ENCODE measurements around the gene KRT80. TPM values are rescaled to one million over a fixed set of nuclear protein-coding genes. Genes with fewer than 3 reads are reported as not detected.

The KRT80 gene
- polyA plus RNA-seq, 1 donor (not counting 4 experiments of a cell fraction or from before 2014, with no cell fraction given) = 4.1 TPM

DNA sequence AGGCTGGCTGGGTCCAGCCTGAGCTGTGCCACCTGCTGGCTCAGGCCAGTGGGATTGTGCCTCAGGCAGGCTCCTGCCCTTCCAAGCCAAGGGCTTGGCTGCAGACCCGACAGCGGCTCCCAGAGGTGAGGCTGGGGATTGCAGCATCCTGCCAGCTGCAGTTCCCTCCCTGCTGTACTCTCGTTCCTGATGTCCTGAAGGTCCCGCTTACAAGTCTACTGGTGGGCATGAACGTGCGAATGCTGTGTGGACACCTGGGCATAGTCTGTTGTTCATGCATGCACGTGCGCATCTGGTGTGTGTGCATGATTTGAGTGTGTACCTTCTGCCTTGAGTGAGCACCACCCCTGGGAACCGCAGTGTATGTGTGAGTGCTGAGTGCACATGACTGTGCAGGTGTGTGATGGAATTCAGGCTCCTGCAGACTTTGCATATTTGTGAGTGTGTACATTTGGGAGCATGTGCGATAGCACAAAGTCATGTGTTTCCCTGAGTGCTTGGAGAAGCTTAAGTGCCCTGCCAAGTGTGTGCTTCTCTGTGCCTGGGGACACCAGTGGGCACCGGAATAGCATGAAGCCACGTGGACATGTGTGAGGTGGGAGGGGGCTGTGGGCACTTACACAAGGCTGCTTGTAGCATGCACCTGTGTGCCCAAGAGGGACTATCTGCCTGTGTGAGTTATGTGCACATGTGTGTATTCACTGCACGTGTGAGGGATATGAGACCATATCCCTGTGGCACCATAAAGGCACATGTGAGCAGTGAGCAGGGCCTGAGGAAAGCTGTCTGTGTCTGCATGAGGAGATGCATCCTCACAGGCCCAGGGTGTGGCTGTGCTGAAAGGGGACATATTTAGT lies 22.0 kb upstream of the KRT80 start:
- Histone ChIP-seq H3K9me3 (ENCODE audit: control insufficient read depth, low read depth, low read length) (no peaks in the 10 kb centered on the region), H2AFZ (ENCODE audit: control insufficient read depth, low read length) (no peak overlapping the region), H3K4me1 (ENCODE audit: control insufficient read depth, extremely low read depth, insufficient read depth, low read length) (peaks cover 73% of the 10 kb centered on the region), H3K9me1 (ENCODE audit: control insufficient read depth, extremely low read depth, insufficient read depth, low read length) (no peaks in the 10 kb centered on the region), H3K27ac (ENCODE audit: control insufficient read depth, insufficient read depth, low read length) (peak overlapping the region; percentile 48), H4K20me1 (ENCODE audit: control insufficient read depth, extremely low read depth, insufficient read depth, low read length) (no peaks in the 10 kb centered on the region), H3K4me3 (ENCODE audit: control insufficient read depth in 2 of 3, extremely low read depth in 1 of 3, insufficient read depth in 2 of 3, low read depth in 1 of 3, low read length in 3 of 3) (no peak overlapping the region), H3K79me2 (ENCODE audit: control insufficient read depth, insufficient read depth, low read length) (no peaks in the 10 kb centered on the region), H3K9ac (ENCODE audit: control insufficient read depth, extremely low read depth, insufficient read depth, low read length) (peak overlapping the region; percentile 52), H3K36me3 (ENCODE audit: control insufficient read depth in 2 of 2, extremely low read depth in 1 of 2, insufficient read depth in 2 of 2, low read length in 2 of 2) (no peaks in the 10 kb centered on the region), H3K4me2 (ENCODE audit: control insufficient read depth, extremely low read depth, insufficient read depth, low read depth, low read length) (peak overlapping the region; percentile 47), H3K27me3 (ENCODE audit: control insufficient read depth, extremely low read depth, insufficient read depth, low read length) (no peaks in the 10 kb centered on the region)
- peak; percentile 87 for FAIRE-seq
- no peak for DNase-seq (ENCODE audit: low read depth, low spot score)
- dilution Hi-C loops (cut with MboI; ENCODE audit: extremely low pct_ligation_motif_present, low sequenced_read_pairs) = no loop called here
- peak in 2 of 3 experiments; percentile 99 to 100 for TF ChIP-seq CTCF (optimal IDR thresholded peaks at IDR 0.05 in 1 of 3, IDR thresholded peaks at IDR 0.05 in 1 of 3, conservative IDR thresholded peaks at IDR 0.05 in 1 of 3; ENCODE audit: extremely low read depth in 1 of 3, insufficient read depth in 2 of 3, low read length in 3 of 3)
- TF ChIP-seq EZH2 (IDR thresholded peaks at IDR 0.05; ENCODE audit: low read length) = no peak

- H3K9me3 ChIP-seq (ENCODE audit: control insufficient read depth, low read depth, low read length) = no peaks in the 10 kb centered on the region
- no peaks in the 10 kb centered on the region for H3K9me1 ChIP-seq (ENCODE audit: control insufficient read depth, extremely low read depth, insufficient read depth, low read length)
- H3K27me3 ChIP-seq (ENCODE audit: control insufficient read depth, extremely low read depth, insufficient read depth, low read length) = no peaks in the 10 kb centered on the region
- FAIRE-seq (no peak), DNase-seq (ENCODE audit: low read depth, low spot score) (no peak)
- no peaks in the 10 kb centered on the region for H4K20me1 ChIP-seq (ENCODE audit: control insufficient read depth, extremely low read depth, insufficient read depth, low read length)
- peaks cover 79% of the 10 kb centered on the region for H3K4me1 ChIP-seq (ENCODE audit: control insufficient read depth, extremely low read depth, insufficient read depth, low read length)
- H3K4me3 ChIP-seq (ENCODE audit: control insufficient read depth in 2 of 3, extremely low read depth in 1 of 3, insufficient read depth in 2 of 3, low read depth in 1 of 3, low read length in 3 of 3) = no peak overlapping the region
- no peaks in the 10 kb centered on the region for H3K79me2 ChIP-seq (ENCODE audit: control insufficient read depth, insufficient read depth, low read length)
- H3K36me3 ChIP-seq (ENCODE audit: control insufficient read depth in 2 of 2, extremely low read depth in 1 of 2, insufficient read depth in 2 of 2, low read length in 2 of 2) = no peaks in the 10 kb centered on the region
- H3K9ac ChIP-seq (ENCODE audit: control insufficient read depth, extremely low read depth, insufficient read depth, low read length) = no peak overlapping the region
- H2AFZ ChIP-seq (ENCODE audit: control insufficient read depth, low read length) = no peak overlapping the region
- dilution Hi-C loops (cut with MboI; ENCODE audit: extremely low pct_ligation_motif_present, low sequenced_read_pairs) = no loop called here
- H3K4me2 ChIP-seq (ENCODE audit: control insufficient read depth, extremely low read depth, insufficient read depth, low read depth, low read length) = no peak overlapping the region
- no peak overlapping the region for H3K27ac ChIP-seq (ENCODE audit: control insufficient read depth, insufficient read depth, low read length)
- TF ChIP-seq CTCF (optimal IDR thresholded peaks at IDR 0.05 in 1 of 3, IDR thresholded peaks at IDR 0.05 in 1 of 3, conservative IDR thresholded peaks at IDR 0.05 in 1 of 3; ENCODE audit: extremely low read depth in 1 of 3, insufficient read depth in 2 of 3, low read length in 3 of 3) (no peak), EZH2 (IDR thresholded peaks at IDR 0.05; ENCODE audit: low read length) (no peak)
Measured at GRCh38 chr12:52212701-52213563, 21.1 kb upstream of the KRT80 start.
